Measurements from ENCODE around the gene TMOD2.

TMOD2 gene

GRCh38 chr15:51750792-51751696, at the start of gene TMOD2:
Gene TMOD2, plus strand, starts transcription at chr15:51751597. Its CDS starts 14,845 bp downstream, at chr15:51766442.
- Mint-ChIP-seq H3K27me3 (peaks cover 2% of the 10 kb centered on the region), H3K36me3 (no peaks in the 10 kb centered on the region), H3K4me3 (peak within 1 kb of the TSS; percentile 88), H3K4me1 (ENCODE audit: low read depth) (peaks cover 32% of the 10 kb centered on the region), H3K27ac (peak within 1 kb of the TSS; percentile 61), H3K9me3 (ENCODE audit: low read depth) (no peaks in the 10 kb centered on the region)

GRCh38 chr15:51702710-51703109, 48.7 kb upstream of the TMOD2 start:
- Mint-ChIP-seq H3K4me1 (ENCODE audit: low read depth) (no peaks in the 10 kb centered on the region), H3K36me3 (no peaks in the 10 kb centered on the region), H3K27me3 (peaks cover 4% of the 10 kb centered on the region), H3K4me3 (no peak overlapping the region), H3K9me3 (ENCODE audit: low read depth) (no peaks in the 10 kb centered on the region), H3K27ac (no peak overlapping the region)

- H3K36me3 Mint-ChIP-seq = no peaks in the 10 kb centered on the region
- H3K27ac Mint-ChIP-seq = no peak overlapping the region
- H3K27me3 Mint-ChIP-seq = peaks cover 2% of the 10 kb centered on the region
- no peaks in the 10 kb centered on the region for H3K9me3 Mint-ChIP-seq (ENCODE audit: low read depth)
- H3K4me3 Mint-ChIP-seq = no peak overlapping the region
- no peaks in the 10 kb centered on the region for H3K4me1 Mint-ChIP-seq (ENCODE audit: low read depth)
Observed at GRCh38 chr15:51706291-51706690, 45.1 kb upstream of the TMOD2 start.

- no peaks in the 10 kb centered on the region for H3K9me3 Mint-ChIP-seq (ENCODE audit: low read depth)
Observed at GRCh38 chr15:51706926-51707608, 44.3 kb upstream of the TMOD2 start.

GRCh38 chr15:51708013-51708412, 43.4 kb upstream of the TMOD2 start:
- peaks cover 2% of the 10 kb centered on the region for H3K27me3 Mint-ChIP-seq
- H3K4me1 Mint-ChIP-seq (ENCODE audit: low read depth) = no peaks in the 10 kb centered on the region
- no peak overlapping the region for H3K4me3 Mint-ChIP-seq
- H3K27ac Mint-ChIP-seq = no peak overlapping the region
- peaks cover 2% of the 10 kb centered on the region for H3K36me3 Mint-ChIP-seq
- H3K9me3 Mint-ChIP-seq (ENCODE audit: low read depth) = no peaks in the 10 kb centered on the region

More at GRCh38 chr15:51706926-51707608, 44.3 kb upstream of the TMOD2 start:
- Mint-ChIP-seq H3K27ac (no peak overlapping the region), H3K27me3 (peaks cover 2% of the 10 kb centered on the region), H3K4me3 (no peak overlapping the region), H3K36me3 (no peaks in the 10 kb centered on the region), H3K4me1 (ENCODE audit: low read depth) (no peaks in the 10 kb centered on the region)

- H3K27me3 Mint-ChIP-seq = peaks cover 2% of the 10 kb centered on the region
- no peaks in the 10 kb centered on the region for H3K4me1 Mint-ChIP-seq (ENCODE audit: low read depth)
- no peak overlapping the region for H3K4me3 Mint-ChIP-seq
- H3K27ac Mint-ChIP-seq = no peak overlapping the region
- no peaks in the 10 kb centered on the region for H3K9me3 Mint-ChIP-seq (ENCODE audit: low read depth)
- H3K36me3 Mint-ChIP-seq = peaks cover 4% of the 10 kb centered on the region
Observed at GRCh38 chr15:51709031-51709430, 42.4 kb upstream of the TMOD2 start.

- Mint-ChIP-seq H3K9me3 (ENCODE audit: low read depth) (no peaks in the 10 kb centered on the region), H3K36me3 (peaks cover 4% of the 10 kb centered on the region), H3K27me3 (no peaks in the 10 kb centered on the region), H3K4me1 (ENCODE audit: low read depth) (no peaks in the 10 kb centered on the region), H3K4me3 (no peak overlapping the region), H3K27ac (no peak overlapping the region)
Observed at GRCh38 chr15:51714162-51714561, 37.2 kb upstream of the TMOD2 start.

- H3K27me3 Mint-ChIP-seq = no peaks in the 10 kb centered on the region
- no peak overlapping the region for H3K27ac Mint-ChIP-seq
- H3K4me1 Mint-ChIP-seq (ENCODE audit: low read depth) = no peaks in the 10 kb centered on the region
- H3K4me3 Mint-ChIP-seq = no peak overlapping the region
- peaks cover 4% of the 10 kb centered on the region for H3K36me3 Mint-ChIP-seq
- no peaks in the 10 kb centered on the region for H3K9me3 Mint-ChIP-seq (ENCODE audit: low read depth)
Observed at GRCh38 chr15:51714911-51715310, 36.5 kb upstream of the TMOD2 start.

- Mint-ChIP-seq H3K27me3 (no peaks in the 10 kb centered on the region), H3K36me3 (peaks cover 11% of the 10 kb centered on the region), H3K27ac (no peak overlapping the region), H3K9me3 (ENCODE audit: low read depth) (no peaks in the 10 kb centered on the region), H3K4me1 (ENCODE audit: low read depth) (peaks cover 14% of the 10 kb centered on the region), H3K4me3 (no peak overlapping the region)
Observed at GRCh38 chr15:51718219-51718618, 33.2 kb upstream of the TMOD2 start.

GRCh38 chr15:51718746-51719145, 32.7 kb upstream of the TMOD2 start:
- Mint-ChIP-seq H3K27me3 (no peaks in the 10 kb centered on the region), H3K27ac (no peak overlapping the region), H3K36me3 (peaks cover 11% of the 10 kb centered on the region), H3K9me3 (ENCODE audit: low read depth) (no peaks in the 10 kb centered on the region), H3K4me1 (ENCODE audit: low read depth) (peaks cover 17% of the 10 kb centered on the region), H3K4me3 (no peak overlapping the region)

GRCh38 chr15:51720201-51720995, 31.0 kb upstream of the TMOD2 start:
- peak overlapping the region; percentile 41 for H3K27ac Mint-ChIP-seq
- no peaks in the 10 kb centered on the region for H3K9me3 Mint-ChIP-seq (ENCODE audit: low read depth)
- peaks cover 11% of the 10 kb centered on the region for H3K36me3 Mint-ChIP-seq
- H3K4me1 Mint-ChIP-seq (ENCODE audit: low read depth) = peaks cover 31% of the 10 kb centered on the region
- no peaks in the 10 kb centered on the region for H3K27me3 Mint-ChIP-seq
- H3K4me3 Mint-ChIP-seq = no peak overlapping the region

GRCh38 chr15:51721199-51721960, 30.0 kb upstream of the TMOD2 start:
- H3K36me3 Mint-ChIP-seq = peaks cover 11% of the 10 kb centered on the region
- H3K27ac Mint-ChIP-seq = peak overlapping the region; percentile 64
- H3K4me1 Mint-ChIP-seq (ENCODE audit: low read depth) = peaks cover 40% of the 10 kb centered on the region
- H3K9me3 Mint-ChIP-seq (ENCODE audit: low read depth) = no peaks in the 10 kb centered on the region
- H3K27me3 Mint-ChIP-seq = no peaks in the 10 kb centered on the region
- no peak overlapping the region for H3K4me3 Mint-ChIP-seq

GRCh38 chr15:51724199-51724598, 27.2 kb upstream of the TMOD2 start:
- H3K27ac Mint-ChIP-seq = peak overlapping the region; percentile 54
- H3K4me3 Mint-ChIP-seq = no peak overlapping the region
- no peaks in the 10 kb centered on the region for H3K27me3 Mint-ChIP-seq
- peaks cover 11% of the 10 kb centered on the region for H3K36me3 Mint-ChIP-seq
- no peaks in the 10 kb centered on the region for H3K9me3 Mint-ChIP-seq (ENCODE audit: low read depth)
- peaks cover 66% of the 10 kb centered on the region for H3K4me1 Mint-ChIP-seq (ENCODE audit: low read depth)

GRCh38 chr15:51724673-51725072, 26.7 kb upstream of the TMOD2 start:
- Mint-ChIP-seq H3K9me3 (ENCODE audit: low read depth) (no peaks in the 10 kb centered on the region), H3K27ac (peak overlapping the region; percentile 58), H3K4me1 (ENCODE audit: low read depth) (peaks cover 69% of the 10 kb centered on the region), H3K36me3 (peaks cover 11% of the 10 kb centered on the region), H3K4me3 (no peak overlapping the region), H3K27me3 (no peaks in the 10 kb centered on the region)

All from activated naive CD8-positive, alpha-beta T cell (primary cell).